HG03571 (cell line): ENCODE results near the gene HENMT1.
A peak's percentile ranks its signal among the peaks of the same experiment; 100 is the strongest.
"Not testable (repeated sequence)": the region's sequence is repeated elsewhere in the genome, so short reads cannot be mapped to it uniquely, and the experiment has no call there.

ENCODE experiments used
- ATAC-seq: cut with Tn5 transposase; IDR thresholded peaks from one replicate; pipeline ENCODE4 v1.9.1; 2021; ENCODE audit not compliant: unreplicated experiment

HENMT1 gene

DNA sequence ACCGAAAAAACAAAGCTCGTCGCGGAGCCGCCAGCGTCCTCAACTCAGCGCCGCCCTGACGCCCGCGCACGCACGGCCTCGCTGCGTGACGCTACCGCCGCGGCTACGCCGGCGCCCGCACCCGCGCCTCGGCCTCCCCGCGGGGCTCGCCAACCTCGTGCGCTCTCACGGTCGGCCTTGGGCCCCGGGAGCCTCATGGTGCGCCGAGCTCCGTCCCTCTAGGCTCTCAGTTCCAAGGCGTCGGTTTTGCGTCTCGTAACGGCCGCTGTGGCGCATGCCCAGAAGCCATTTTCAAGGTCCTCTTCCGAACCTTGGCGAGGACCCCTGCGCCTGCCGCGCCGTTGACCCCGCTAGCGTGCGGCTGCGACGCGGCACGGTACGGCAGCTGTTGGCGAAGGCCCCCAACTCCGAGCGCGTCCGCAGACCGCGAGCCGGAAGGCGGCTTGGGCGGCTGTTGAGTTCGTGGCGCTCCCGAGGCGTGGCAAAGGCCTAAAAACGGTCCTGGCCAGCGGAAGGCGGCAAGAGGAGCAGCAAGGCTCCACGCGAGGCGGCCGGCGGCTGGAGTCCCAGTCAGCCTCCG is at the start of gene HENMT1:
TSS of gene HENMT1 (minus strand) at position 64 of the 580 bp plus-strand sequence. CDS start 1,209 bp downstream, outside the sequence.
- ATAC-seq, result peak; percentile 81

DNA sequence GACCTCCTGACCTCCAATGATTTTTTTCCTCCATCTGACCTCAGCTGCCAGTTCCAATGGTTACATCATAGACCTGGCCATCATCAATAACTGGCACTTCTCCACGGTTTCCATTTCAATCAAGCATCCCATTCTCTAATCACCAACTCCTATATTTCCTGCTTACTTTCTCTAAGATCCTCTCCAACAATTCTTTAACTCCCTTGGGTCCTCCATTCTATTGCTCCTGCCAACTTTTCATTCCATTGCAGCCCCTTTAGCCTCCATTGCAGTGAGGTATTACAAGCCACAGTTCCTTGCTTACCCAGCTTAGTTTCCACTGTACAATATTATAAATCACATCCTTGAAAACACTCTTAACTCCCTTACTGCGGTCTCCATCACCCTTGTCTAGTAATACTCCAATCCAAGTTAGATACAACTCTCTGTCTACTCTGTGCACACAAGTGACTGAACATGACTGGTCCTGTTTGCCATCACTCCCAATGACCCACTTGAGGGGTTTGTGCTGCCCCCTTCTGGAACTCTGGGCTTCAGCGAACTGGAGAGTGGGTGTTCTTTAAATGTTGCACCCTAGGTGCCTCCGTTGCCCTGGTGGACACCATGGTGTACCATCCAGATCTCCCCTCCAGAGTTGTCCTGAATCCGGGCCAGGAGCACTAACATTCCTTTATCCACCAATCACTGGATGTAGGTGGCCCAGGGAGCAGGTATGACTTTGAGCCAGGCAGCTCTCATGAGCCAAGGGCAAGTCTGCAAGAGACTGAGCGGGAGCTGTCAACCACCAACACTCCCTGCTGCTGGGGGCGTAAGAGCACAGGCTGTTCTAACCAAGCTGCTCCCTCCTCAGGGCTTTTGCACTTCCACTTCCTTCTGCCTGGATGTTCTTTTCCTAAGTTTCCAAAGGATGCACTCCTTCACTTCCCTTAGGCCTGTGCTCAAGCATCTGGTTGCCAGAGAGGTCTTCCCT is 48.1 kb upstream of the HENMT1 start:
- ATAC-seq, result no peak

- no peak for ATAC-seq
Measured at GRCh38 chr1:108706643-108707042, 45.8 kb upstream of the HENMT1 start.

- ATAC-seq, result no peak
Measured at GRCh38 chr1:108704496-108704895, 43.6 kb upstream of the HENMT1 start.

DNA sequence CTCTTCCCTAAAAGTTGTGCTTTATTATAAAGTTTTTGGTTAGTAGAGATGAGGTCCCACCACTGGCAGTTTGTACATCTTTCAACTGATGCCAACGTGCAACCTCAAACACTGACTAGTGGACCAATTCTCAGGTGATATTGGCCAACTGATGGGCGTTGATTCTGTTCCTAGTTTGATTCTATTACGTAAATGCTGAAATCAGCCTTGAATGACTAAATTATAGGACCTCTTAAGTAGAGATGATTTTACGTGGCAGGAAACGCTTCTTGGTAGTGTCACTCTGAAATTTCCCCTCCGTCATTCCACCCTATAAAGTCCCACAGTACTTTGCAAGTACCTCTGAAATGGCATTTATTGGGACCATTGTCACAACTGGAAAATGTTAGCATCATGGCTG is 43.0 kb upstream of the HENMT1 start:
- ATAC-seq, result no peak

DNA sequence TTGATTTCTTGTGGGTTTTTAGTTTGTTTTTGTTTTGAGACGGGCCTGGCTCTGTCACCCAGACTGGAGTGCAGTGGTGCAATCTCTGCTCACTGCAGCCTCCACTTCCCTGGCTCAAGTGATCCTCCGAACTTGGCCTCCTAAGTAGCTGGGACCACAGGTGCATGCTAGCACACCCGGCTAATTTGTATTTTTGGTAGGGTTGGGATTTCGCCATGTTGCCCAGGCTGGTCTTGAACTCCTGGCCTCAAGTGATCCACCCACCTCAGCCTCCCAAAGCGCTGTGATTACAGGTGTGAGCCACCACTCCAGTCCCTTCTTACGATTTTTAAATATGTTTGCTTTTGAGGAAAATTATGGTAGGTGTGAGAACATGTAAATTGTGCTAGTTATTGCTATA is 41.2 kb upstream of the HENMT1 start:
- ATAC-seq, result not testable (repeated sequence)

DNA sequence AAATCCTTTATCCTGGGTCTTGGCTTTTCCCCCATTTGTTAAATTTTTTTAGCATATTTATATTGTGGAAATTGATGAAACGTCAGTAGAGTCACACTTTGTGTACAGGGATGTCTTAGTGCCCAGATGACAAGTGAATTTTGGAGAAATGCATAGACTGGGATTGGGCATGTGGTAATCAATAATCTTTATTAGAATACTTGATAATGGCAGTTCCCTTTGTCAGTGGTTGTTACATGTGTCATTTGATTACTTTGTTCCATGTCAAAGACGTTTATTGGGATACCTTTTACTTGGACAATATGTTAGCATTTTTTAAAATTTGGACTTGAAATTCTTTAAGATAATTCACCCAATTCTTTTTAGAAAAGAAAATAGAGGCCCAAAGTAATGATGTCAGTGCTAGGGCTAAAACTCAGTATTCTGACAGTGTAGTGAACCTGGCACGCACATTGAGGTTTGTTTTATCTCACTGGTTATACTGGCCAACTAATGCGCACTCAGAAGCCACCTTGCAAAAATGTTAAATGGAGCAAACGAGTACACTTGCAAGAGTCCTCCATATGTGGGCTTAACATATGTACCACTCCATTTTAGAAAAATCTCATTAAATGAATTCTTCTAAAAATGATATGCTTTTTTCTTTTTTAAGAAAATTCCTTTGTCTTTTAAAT is 40.4 kb upstream of the HENMT1 start:
- ATAC-seq, result no peak

DNA sequence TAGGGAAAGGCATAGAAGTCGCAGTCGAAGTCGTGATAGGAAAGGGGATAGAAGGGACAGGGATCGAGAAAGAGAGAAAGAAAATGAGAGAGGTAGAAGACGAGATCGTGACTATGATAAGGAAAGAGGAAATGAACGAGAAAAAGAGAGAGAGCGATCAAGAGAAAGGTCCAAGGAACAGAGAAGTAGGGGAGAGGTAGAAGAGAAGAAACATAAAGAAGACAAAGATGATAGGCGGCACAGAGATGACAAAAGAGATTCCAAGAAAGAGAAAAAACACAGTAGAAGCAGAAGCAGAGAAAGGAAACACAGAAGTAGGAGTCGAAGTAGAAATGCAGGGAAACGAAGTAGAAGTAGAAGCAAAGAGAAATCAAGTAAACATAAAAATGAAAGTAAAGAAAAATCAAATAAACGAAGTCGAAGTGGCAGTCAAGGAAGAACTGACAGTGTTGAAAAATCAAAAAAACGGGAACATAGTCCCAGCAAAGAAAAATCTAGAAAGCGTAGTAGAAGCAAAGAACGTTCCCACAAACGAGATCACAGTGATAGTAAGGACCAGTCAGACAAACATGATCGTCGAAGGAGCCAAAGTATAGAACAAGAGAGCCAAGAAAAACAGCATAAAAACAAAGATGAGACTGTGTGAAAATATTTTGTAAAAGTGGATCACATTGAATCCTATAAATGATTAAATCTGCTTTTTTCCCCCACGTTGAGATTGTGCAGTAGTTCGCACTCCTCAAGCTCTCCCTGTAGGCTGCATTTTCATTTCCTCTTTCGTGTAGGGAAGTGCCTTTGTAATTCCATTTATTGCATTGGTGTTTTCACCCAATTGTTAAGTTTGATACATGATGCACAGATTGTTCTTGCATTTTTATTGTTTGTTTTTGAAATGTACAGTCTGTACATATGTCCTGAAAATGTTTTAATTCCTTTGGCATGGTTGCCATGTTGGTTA is 38.8 kb upstream of the HENMT1 start:
- ATAC-seq, result no peak

DNA sequence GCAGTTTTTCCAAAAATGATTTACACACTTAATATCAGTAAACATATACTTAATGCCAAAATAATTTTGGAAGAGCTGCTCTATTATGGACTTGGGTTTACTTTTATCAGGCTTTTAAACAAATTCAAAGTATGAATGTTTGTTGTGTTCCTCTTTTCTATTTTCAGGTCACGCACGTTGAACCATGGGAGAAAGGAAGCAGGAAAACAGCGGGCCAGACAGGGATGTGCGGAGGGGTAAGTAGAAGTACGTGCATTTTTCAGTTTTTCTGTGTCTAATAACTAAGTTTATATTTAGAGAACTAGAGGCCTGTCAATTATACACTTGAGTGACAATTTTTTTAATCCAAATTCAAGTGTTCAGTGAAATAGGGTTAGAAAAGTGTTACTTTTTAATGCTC is 34.6 kb upstream of the HENMT1 start:
- ATAC-seq, result no peak

DNA sequence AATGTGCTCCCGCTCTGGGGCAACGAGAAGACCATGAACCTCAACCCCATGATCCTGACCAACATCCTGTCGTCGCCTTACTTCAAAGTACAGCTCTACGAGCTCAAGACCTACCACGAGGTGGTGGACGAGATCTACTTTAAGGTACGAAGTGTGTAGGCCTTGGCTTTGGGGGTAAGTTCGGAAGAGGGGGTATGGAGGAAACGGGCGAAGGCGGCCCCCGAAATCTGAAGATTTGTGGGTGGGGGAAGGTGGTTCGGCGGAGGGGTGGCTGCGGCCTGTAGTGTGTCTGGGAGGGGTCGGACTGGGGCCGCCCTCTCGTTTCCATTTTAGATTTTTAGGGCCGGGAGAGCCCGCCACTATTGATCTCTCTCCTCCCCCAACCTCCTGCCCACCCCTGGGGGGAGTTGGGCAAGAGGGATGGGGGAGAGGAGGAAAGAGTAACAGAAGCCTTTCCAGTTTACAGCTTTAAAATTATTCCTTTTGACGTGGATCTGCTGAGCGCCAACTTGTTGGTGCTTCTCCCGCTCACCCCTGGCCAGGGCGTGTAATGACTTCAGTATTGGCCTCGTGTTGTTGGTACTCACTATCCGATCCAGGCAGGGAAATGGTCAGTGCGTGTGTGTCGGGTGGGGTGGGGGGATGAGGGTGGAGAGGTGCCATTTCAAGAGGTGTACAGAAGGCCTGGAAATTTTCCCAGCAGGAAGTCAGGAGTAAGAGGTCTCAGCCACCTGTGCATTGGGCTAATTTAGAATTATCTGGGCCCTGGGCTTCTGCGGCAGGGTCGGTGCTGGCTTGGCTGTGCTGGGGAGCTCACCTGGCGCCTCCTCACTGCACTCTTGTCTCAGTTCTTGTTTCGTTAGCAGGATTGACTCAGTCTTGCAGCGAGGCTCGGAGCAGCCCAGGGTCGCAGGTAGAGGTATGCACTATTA is 32.1 kb upstream of the HENMT1 start:
- peak; percentile 49 for ATAC-seq

GRCh38 chr1:108691942-108692723 is 31.2 kb upstream of the HENMT1 start, which contains the start of gene PRPF38B:
Gene PRPF38B, plus strand, starts transcription at chr1:108692310. Its CDS starts 282 bp downstream, at chr1:108692592.
- ATAC-seq, result peak; percentile 90

DNA sequence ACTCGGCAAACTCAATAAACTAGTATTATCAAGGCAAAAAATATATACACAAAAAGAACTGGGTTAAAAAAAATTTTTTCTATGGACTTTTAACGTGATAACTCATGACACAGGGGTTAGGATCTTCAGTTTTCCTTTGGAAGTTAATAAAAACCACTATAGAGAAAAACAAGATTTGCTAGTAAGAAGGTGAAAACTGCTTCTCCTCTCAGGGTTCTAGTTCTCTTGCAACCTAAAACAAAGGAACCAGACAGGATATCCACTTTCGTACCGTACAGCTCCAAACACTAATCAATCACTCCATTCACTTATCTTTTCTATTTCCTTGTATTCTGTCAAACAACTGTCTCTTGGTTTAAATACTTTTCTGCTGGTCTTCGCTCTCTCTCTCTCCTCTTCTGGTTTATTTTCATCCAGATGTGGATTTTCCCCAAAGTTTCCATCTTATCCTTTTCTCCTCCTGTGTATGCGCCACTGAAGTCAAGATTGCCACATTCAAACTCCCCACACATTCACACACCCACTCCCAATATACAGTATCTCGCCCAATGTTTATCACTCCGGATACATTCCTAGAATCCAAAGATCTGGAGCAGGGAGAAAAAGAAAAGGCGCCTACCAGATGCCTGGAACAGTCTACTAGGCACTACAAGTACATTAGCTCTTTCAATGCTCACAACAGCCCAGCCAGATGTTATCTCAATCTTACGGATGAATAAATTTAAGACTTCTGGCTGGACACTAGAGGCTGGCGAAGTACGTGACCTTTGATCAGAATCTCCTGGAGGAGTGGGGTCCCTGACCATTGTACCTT is 30.4 kb upstream of the HENMT1 start:
- ATAC-seq, result no peak

DNA sequence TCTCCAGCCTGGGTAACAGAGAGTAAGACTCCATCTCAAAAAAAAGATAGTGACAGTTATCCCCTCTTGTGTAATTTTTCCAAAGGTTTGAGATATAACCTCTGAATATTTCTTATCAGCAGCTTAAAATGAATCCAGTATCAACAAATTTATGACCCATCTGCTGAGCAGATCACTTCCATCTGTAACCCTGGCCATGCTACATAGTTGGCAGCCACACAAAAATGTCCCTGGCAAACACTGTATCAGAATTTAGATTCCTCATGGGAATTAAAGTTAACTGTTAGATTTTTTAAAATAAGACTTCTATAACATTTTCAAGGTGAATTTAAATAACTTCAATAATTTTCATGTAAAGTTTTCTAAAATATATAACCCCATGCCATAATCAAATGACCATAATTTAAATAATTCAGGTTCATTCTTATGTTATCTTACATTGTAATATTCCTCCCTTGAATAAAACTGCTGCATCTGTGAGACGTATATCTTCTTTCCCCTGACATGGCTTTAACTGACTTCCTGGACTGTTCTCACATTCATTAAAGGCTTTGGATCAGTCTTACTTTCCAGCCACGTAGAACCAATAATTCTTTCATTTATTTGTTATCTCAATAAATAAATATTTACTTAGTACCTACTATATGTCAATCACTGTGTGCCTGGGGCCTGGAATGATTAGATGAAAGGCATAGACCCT is 25.9 kb upstream of the HENMT1 start:
- ATAC-seq, result no peak

DNA sequence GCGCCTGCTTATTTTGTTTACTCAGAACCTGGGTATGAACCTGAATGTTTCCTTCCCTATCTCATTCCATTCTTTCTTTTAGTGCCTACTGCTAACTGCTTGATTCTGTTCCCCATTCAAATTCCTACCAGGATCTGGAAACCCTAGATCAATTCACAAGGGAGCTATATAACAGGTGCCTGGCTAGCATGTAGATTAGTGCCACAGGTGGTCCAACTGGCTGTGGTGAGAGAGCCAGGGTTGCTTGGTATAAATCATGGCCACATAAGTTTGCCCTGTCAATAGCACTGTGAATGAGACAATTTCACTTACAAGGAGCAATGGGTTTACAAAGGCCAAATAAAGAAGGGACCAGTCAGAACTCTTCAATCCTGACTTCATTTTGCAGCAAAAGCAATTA is 24.6 kb upstream of the HENMT1 start:
- no peak for ATAC-seq

DNA sequence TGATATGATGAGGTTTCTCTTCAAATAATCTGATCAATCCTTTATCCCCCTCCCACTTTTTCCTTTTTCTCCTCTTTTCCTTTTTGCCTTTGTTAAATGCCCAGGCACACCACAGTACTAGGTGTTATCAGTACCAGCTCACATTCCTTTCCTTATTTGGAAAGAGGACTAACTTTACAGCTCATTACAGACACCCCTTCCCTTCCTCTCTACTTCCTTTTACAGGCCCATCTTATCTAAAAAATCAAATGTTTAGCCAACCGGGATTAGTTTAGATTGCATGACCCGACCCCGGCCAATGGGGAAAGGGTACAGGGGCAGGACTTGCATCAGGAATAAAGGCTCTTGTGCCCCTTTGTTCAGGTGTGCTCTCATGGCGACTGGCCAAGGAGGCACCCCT is 20.8 kb upstream of the HENMT1 start:
- not testable (repeated sequence) for ATAC-seq

DNA sequence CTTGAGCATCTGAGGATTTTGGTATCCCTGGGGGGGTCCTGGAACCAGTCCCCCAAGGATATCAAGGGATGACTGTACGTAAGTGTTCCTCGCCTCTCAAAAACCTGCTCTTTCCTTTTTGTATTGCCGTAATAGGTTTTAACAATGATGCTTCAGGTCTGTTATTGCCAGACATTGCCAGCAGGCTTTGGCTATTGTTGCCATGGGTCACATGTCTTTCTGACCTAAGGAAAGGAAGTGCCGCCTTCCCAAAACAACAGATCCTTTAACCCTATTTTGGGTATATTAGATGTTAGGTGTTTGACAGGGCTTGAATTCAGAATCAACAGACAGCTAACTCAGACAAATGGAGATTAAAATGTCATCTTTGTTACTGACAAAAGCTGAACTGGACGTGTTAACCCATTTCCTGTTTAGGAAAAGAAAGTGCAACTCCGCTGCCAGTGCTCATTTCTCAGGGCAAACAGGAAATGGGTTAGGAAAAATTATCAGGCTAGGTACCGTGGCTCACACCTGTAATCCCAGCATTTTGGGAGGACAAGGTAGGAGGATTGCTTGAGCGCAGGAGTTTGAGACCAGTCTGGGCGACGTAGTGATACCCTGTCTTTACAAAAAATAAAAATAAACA is 18.8 kb upstream of the HENMT1 start:
- no peak for ATAC-seq

- ATAC-seq, result no peak
Measured at GRCh38 chr1:108678706-108679105, 17.8 kb upstream of the HENMT1 start.
